Aorta (tissue), 5 donors: ENCODE data around the gene THSD4. TPM values are rescaled to one million over a fixed set of nuclear protein-coding genes. Genes with fewer than 3 reads are reported as not detected.
"Not testable (repeated sequence)": the region's sequence is repeated elsewhere in the genome, so short reads cannot be mapped to it uniquely, and the experiment has no call there.

Experiments
- ATAC-seq: fragments of 200-7000 bp; cut with Tn5 transposase; one replicate; pipeline ENCODE4 v1.9.1; 2022; ENCODE audit warnings: moderate library complexity; ENCODE audit not compliant: low FRiP score
- DNase-seq, 2 donors: peaks; one replicate each; pipeline ENCODE4 v3.0.0-alpha.2; 2020
- H3K27ac ChIP-seq, 2 donors: one replicate each; pipeline ENCODE4 v1.5.1; 2013; ENCODE audit warnings: low read length in 2 of 2, mild to moderate bottlenecking in 2 of 2, moderate library complexity in 2 of 2, control low read depth in 1 of 2, inconsistent platforms in 1 of 2, low read depth in 1 of 2
- H3K27me3 ChIP-seq, 2 donors: one replicate each; pipeline ENCODE4 v1.6.1; 2013; ENCODE audit warnings: control low read depth in 1 of 2, low read length in 1 of 2, mild to moderate bottlenecking in 1 of 2, moderate library complexity in 1 of 2; ENCODE audit not compliant: insufficient read depth in 2 of 2, control insufficient read depth in 1 of 2
- H3K36me3 ChIP-seq, 2 donors: one replicate each; pipeline ENCODE4 v1.6.1; 2013; ENCODE audit warnings: control low read depth in 1 of 2, low read length in 1 of 2, mild to moderate bottlenecking in 1 of 2; ENCODE audit not compliant: insufficient read depth in 2 of 2, control insufficient read depth in 1 of 2
- H3K4me1 ChIP-seq, 2 donors: one replicate each; pipeline ENCODE4 v1.6.1; 2013; ENCODE audit warnings: low read length in 2 of 2, control low read depth in 1 of 2, mild to moderate bottlenecking in 1 of 2, moderate library complexity in 1 of 2; ENCODE audit not compliant: insufficient read depth in 2 of 2, control insufficient read depth in 1 of 2
- H3K4me3 ChIP-seq, 2 donors: one replicate each; pipeline ENCODE4 v1.5.1; 2013; ENCODE audit warnings: low read length in 2 of 2, control low read depth in 1 of 2, mild to moderate bottlenecking in 1 of 2
- H3K9me3 ChIP-seq: one replicate; pipeline ENCODE4 v1.6.1; 2013; ENCODE audit warnings: mild to moderate bottlenecking, low read length; ENCODE audit not compliant: control insufficient read depth
- WGBS, 2 donors: extraction: QIAGEN DNeasy Blood & Tissue Kit; methylation state at CpG; one replicate each; pipeline ENCODE4 v1.1.7; 2013; 5-methylcytosine and 5-hydroxymethylcytosine counted together
- intact Hi-C, 2 donors: fragments of 100-400 bp; cut with DNase I; formaldehyde crosslinking; loops; one replicate each; pipeline versions ENCODE4 v1.14.2 to v1.15.0; 2022
- polyA plus RNA-seq, 2 donors: library from polyadenylated mRNA; stranded (reverse); fragments of 200-250 nt; gene quantifications; one replicate each; pipeline ENCODE4 v1.2.3, GENCODE V29; 2013
- total RNA-seq, 2 donors: library from RNA; stranded (reverse); fragmentation: NEBNext Ultra II Directional; extraction: Animal tissue kit (Norgen Biotek cat#: 25700); gene quantifications; one replicate each; pipeline ENCODE4 v1.2.1, GENCODE V29; 2021
- donor health status: healthy with polysubstance abuse.
- donor health status: Bipolar disorder and iron deficiency.
- donor health status: DM: no; HTN: no; CAD: no.
- donor health status: DM: no; HTN: no; CAD: no.
- donor health status: DM: yes; HTN: yes; CAD: no.

THSD4 gene
- total and polyA plus RNA-seq, 4 donors: 6.3 to 143 (median 30.3) TPM

DNA sequence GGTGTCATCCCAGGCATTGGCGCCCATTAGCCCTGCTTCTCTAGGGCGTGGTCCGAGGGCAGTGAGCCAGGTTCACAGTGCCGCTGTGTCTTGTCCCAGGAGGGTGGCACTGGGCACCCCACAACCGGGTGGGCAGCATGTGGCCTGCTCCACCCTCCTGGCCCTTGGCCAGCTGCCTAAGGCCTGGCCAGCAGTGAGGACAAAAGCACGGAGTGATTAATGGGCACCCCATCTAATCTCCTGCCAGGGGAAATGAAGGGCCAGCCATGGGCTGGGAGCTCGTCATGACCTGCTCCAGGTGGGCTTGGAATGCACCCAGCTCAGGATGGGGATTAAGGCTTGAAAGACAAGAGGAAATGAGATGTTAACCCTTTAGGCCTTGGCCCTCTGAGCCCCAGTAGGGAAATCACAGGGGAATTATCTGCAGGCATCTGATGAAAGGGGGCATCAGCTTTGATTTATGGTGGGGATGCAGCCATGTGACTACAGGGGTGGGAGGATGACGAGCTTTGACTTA, 5.2 kb downstream of the THSD4 start:
- Histone ChIP-seq H3K36me3 (no peaks in the 10 kb centered on the region), H3K9me3 (no peaks in the 10 kb centered on the region), H3K27ac (no peak overlapping the region), H3K4me3 (no peak overlapping the region), H3K4me1 (peaks cover 0 to 6% of the 10 kb centered on the region in 2 donors), H3K27me3 (no peaks in the 10 kb centered on the region)
- WGBS, 2 donors: 44 to 60% methylated on average over 8 of the region's 8 CpGs
- intact Hi-C loops: no loop called here
- ATAC-seq: no peak
- DNase-seq: no peak

DNA sequence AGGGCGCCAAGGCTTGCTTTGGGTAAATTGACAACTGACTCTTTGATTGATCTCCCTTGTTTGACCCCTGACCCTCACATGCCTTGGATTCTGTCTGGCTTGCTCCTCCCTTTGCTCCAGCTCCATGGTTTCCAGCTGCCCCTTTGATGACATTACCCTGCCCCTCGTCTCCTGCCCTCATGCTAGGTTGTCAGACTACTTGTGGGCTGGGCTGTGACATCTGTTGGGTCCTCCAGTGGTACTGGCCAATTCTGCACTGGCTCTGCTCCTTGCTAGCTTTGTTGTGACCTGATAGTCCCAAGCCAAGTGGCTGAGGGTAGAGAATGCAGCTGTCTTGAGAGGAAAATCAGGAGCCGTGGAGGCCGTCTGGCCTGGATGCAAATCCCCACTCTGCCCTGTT, 6.2 kb downstream of the THSD4 start:
- ATAC-seq (no peak), DNase-seq (no peak)
- Histone ChIP-seq H3K27me3 (no peaks in the 10 kb centered on the region), H3K4me3 (no peak overlapping the region), H3K27ac (no peak overlapping the region), H3K9me3 (no peaks in the 10 kb centered on the region), H3K36me3 (no peaks in the 10 kb centered on the region), H3K4me1 (peaks cover 0 to 6% of the 10 kb centered on the region in 2 donors)
- WGBS, 2 donors: 39 to 47% methylated on average over 3 to 4 of the region's 4 CpGs
- intact Hi-C loops: no loop called here

DNA sequence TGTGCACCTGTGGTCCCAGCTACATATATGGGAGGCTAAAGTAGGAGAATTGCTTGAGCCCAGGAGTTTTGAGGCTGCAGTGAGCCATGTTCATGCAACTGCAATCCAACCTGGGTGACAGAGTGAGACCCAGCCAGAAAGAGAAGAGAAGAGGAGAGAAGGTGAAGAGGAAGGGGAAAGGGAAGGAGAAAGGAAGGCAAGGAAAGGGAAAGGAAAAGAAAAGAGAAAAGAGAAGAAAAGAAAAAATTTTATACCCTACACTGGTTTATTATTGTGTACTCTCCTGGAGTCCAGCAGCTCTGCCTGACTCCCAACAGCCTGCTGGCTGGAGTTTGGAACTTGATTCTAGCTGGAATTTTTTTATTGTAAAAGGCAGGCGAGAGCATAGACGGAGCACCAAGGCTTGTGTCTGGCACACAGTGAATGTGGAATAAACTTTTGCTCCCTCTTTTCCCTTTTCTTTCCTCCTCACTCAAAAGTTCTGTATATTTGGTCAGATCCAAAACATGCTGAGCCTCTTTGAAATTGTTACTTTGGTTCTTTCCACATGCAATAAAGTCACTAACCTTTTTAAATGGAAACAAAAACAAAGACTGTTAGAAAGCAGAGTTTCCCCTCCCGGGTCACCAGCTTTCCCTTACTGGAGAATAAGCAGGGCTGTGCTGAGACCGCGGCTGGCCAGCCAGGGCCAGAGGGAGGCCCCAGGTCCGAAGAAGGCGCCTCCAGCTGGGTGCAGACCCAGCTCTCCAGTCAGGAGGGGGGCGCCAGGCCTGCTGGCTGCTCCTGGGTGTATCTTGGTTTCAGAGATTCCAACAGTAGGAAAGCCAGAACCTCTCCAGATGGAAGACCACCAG, 9.9 kb downstream of the THSD4 start:
- H3K27me3 ChIP-seq: no peaks in the 10 kb centered on the region
- intact Hi-C loops: loop anchor here (5.0 kb wide), 2 partner anchors 87 to 207 kb away; no protein-coding TSS in a partner anchor
- 4 to 7% methylated on average over 8 of the region's 8 CpGs for WGBS, 2 donors
- peaks cover 0 to 4% of the 10 kb centered on the region in 2 donors for H3K4me1 ChIP-seq
- ATAC-seq: peak; percentile 69
- no peaks in the 10 kb centered on the region for H3K36me3 ChIP-seq
- no peaks in the 10 kb centered on the region for H3K9me3 ChIP-seq
- no peak for DNase-seq
- H3K27ac ChIP-seq: peak overlapping the region; percentile 89 to 96
- H3K4me3 ChIP-seq: no peak overlapping the region

DNA sequence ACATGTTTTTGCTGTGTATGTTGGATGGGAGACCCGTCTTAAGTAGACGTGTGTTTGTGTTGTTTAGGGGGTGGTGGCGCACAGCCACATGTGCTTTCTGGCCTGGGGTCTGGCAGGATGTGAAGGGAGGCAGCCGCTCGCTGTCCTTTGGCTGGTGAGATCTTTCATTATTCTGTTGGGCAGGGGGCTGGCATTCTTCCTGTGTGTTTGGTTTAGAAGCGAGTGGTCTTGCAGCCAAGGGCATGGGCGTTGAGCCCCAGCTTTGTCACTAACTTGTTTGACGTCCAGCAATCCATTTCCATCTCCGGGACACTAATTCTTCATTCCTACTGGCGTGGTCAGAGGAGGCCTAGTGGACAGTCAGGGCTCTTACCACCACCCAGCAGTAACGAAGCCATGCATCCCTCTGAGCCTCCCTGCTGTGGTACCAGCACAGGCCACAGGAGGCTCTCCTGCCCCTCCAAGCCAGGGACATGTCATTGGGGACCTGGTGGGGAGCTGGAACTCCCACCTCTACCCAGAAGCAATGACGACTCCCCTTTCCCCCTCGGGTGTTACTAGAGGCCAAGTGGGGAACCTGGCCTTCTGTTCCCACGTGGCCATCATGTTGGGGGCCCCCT, 10.7 kb downstream of the THSD4 start:
- H3K4me1 ChIP-seq: peaks cover 0 to 4% of the 10 kb centered on the region in 2 donors
- H3K36me3 ChIP-seq: no peaks in the 10 kb centered on the region
- no peaks in the 10 kb centered on the region for H3K9me3 ChIP-seq
- intact Hi-C loops: loop anchor here (5.0 kb wide), 2 partner anchors 86 to 206 kb away; no protein-coding TSS in a partner anchor
- WGBS, 2 donors: 12 to 20% methylated on average over 14 of the region's 14 CpGs
- H3K27ac ChIP-seq: peak overlapping the region; percentile 89 to 96
- ATAC-seq (peak; percentile 62), DNase-seq (no peak)
- H3K27me3 ChIP-seq: no peaks in the 10 kb centered on the region
- no peak overlapping the region for H3K4me3 ChIP-seq

DNA sequence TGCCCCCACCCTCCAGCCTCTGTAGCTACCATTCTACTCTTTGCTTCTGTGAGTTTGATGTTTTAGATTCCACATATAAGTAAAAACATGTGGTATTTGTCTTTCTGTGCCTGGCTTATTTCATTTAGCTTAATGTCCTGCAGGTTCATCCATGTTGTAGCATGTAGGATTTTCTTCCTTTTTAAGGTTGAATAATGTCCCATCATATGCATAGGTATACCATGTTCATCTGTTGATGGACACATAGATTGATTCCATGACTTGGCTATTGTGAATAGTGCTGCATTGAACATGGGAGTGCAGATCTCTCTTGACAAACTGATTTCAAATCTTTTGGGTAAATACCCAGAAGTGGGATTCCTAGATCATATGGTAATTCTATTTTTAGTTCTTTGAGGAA, 11.8 kb downstream of the THSD4 start:
- Histone ChIP-seq H3K9me3 (no peaks in the 10 kb centered on the region), H3K36me3 (no peaks in the 10 kb centered on the region), H3K4me3 (no peak overlapping the region), H3K27ac (no peak overlapping the region), H3K27me3 (no peaks in the 10 kb centered on the region), H3K4me1 (peaks cover 0 to 4% of the 10 kb centered on the region in 2 donors)
- intact Hi-C loops: loop anchor here (5.0 kb wide), 2 partner anchors 85 to 205 kb away; no protein-coding TSS in a partner anchor
- DNase-seq (no peak), ATAC-seq (no peak)

DNA sequence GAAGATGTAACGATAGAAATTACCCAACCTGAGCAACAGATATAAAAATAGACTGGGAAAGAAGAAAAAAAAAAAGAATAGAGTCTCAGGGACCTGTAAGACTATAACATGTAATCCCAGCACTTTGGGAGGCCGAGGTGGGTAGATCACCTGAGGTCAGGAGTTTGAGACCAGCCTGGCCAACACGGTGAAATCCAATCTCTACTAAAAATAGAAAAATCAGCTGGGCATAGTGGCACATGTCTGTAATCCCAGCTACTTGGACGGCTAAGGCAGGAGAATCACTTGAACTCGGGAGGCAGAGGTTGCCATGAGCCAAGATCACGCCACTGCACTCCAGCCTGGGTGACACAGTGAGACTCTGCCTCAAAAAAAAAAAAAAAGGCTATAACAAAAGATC, 12.9 kb downstream of the THSD4 start:
- not testable (repeated sequence) for H3K4me3 ChIP-seq, H3K27ac ChIP-seq, H3K36me3 ChIP-seq, ATAC-seq, H3K27me3 ChIP-seq, H3K4me1 ChIP-seq, DNase-seq, H3K9me3 ChIP-seq
- intact Hi-C loops: loop anchor here (5.0 kb wide), 2 partner anchors 84 to 204 kb away; no protein-coding TSS in a partner anchor
- WGBS, 2 donors: 23 to 29% methylated on average over 6 of the region's 6 CpGs

DNA sequence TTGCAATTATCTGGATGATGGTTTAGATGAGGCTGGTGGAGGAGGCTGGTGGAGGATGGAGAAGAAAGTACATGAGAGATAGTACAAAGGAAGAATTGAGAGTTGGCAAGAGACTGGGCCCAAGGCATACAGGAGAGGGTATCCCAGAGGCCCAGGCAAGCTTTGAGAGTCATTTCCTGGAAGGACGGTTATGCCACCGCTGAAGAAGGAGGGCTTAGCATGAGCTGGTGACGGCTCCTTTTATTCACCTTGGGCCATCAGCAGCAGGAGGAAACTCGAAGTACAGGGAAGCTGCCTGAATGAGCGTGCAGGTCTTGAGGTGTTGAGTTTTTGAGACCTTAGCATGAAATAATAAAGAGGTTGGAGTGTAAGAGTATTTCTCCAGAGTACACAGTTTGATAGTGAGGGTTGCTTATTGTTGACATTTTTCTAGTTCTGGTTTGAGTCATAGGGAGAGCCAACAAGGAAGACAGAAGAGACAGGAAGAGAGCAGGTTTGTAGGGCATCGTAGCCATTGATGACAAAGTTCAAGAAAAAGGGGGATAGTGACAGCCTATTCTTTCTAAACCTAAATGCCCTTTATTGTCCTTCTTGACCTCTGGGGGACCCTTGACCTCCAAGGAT, 13.8 kb downstream of the THSD4 start:
- Histone ChIP-seq H3K36me3 (no peaks in the 10 kb centered on the region), H3K27me3 (no peaks in the 10 kb centered on the region), H3K27ac (peak overlapping the region in 1 of 2 donors; percentile 20), H3K4me1 (peaks cover 0 to 2% of the 10 kb centered on the region in 2 donors), H3K9me3 (no peaks in the 10 kb centered on the region), H3K4me3 (no peak overlapping the region)
- no peak for ATAC-seq
- 87 to 88% methylated on average over 6 of the region's 6 CpGs for WGBS, 2 donors
- intact Hi-C loops: loop anchor here (5.0 kb wide), 2 partner anchors 83 to 203 kb away; no protein-coding TSS in a partner anchor
- no peak for DNase-seq

DNA sequence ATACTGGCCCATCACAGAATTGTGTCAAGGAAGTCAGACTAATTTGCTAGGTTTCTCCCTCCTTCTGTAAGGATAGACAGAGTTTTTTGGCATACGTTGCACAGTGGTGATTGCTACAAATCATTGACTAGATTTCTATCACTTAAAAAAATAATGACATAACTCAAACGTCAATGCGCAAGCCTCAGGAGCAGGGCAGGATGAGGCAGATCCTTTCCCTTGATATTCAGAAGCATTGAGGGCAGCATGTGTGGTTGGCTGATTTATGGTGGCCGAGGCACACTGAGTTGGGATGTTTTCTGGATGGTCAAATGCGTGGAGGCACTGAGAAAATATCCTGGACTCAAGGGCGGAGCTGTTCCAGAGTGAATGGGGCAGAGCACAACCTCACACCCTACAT, 14.4 kb downstream of the THSD4 start:
- DNase-seq (no peak), ATAC-seq (no peak)
- 63 to 72% methylated on average over 6 of the region's 6 CpGs for WGBS, 2 donors
- no peak overlapping the region for H3K27ac ChIP-seq
- H3K27me3 ChIP-seq: no peaks in the 10 kb centered on the region
- H3K4me3 ChIP-seq: no peak overlapping the region
- H3K9me3 ChIP-seq: no peaks in the 10 kb centered on the region
- H3K36me3 ChIP-seq: no peaks in the 10 kb centered on the region
- intact Hi-C loops: loop anchor here (5.0 kb wide), 2 partner anchors 83 to 203 kb away; no protein-coding TSS in a partner anchor
- H3K4me1 ChIP-seq: peaks cover 0 to 2% of the 10 kb centered on the region in 2 donors
